K562 (cell line): Measurements from ENCODE around the gene COQ8B. TPM values are rescaled to one million over a fixed set of nuclear protein-coding genes. Genes with fewer than 3 reads are reported as not detected.

ENCODE experiments used
- DACH1 ChIP-seq: fragments of 450-650 bp; IDR thresholded peaks from 2 replicates; pipeline ENCODE4 v1.6.1; 2018; ENCODE audit not compliant: partially characterized antibody
- EGR1 ChIP-seq: fragments of 450-650 bp; conservative IDR thresholded peaks from 2 replicates; pipeline ENCODE4 v1.6.1; 2017; ENCODE audit warnings: mild to moderate bottlenecking
- HMG20A ChIP-seq: fragments of 450-650 bp; formaldehyde crosslinking; conservative IDR thresholded peaks from 2 replicates; pipeline ENCODE4 v1.4.0; 2020; ENCODE audit warnings: mild to moderate bottlenecking, mixed read lengths
- MTA3 ChIP-seq: fragments of 450-650 bp; formaldehyde crosslinking; IDR thresholded peaks from 2 replicates; pipeline ENCODE4 v1.6.1; 2017; ENCODE audit warnings: mild to moderate bottlenecking, borderline replicate concordance
- MTF1 ChIP-seq: fragments of 250-450 bp; sonication (Bioruptor Pico); IDR thresholded peaks from 2 replicates; pipeline ENCODE4 v1.9.0; 2021; ENCODE audit warnings: moderate library complexity, mild to moderate bottlenecking, inconsistent platforms, borderline replicate concordance
- PRPF4 ChIP-seq: fragments of 200-400 bp; formaldehyde crosslinking; IDR thresholded peaks from one replicate; pipeline ENCODE4 v1.6.1; 2017; ENCODE audit warnings: low read length, low read depth, mild to moderate bottlenecking; ENCODE audit not compliant: insufficient read depth, poor library complexity, severe bottlenecking
- SRSF9 ChIP-seq: fragments of 200-400 bp; formaldehyde crosslinking; IDR thresholded peaks from 2 replicates; pipeline ENCODE4 v1.6.1; 2017; ENCODE audit warnings: low read depth, low read length, borderline replicate concordance
- ZBTB40 ChIP-seq, 2 experiments: fragments of 450-650 bp in 1 of 2; sonication (generic) in 1 of 2; formaldehyde crosslinking in 1 of 2; IDR thresholded peaks; 2 replicates each; pipeline versions ENCODE4 v1.7.1 to v1.9.0; 2016 to 2022; ENCODE audit warnings: inconsistent platforms in 1 of 2, mild to moderate bottlenecking in 1 of 2, missing genetic modification reagents in 1 of 2
- ZNF175 ChIP-seq: fragments of 200-800 bp; sonication (Bioruptor generic); IDR thresholded peaks from 2 replicates; pipeline ENCODE4 v1.6.1; 2016; ENCODE audit warnings: low read depth, mild to moderate bottlenecking, missing genetic modification characterization, missing compliant biosample characterization
- ZNF589 ChIP-seq: fragments of 200-800 bp; sonication (Bioruptor generic); IDR thresholded peaks from 2 replicates; pipeline ENCODE4 v1.6.1; 2016; ENCODE audit warnings: low read depth, missing genetic modification characterization, missing compliant biosample characterization
- ZNF609 ChIP-seq: sonication (generic); formaldehyde crosslinking; IDR thresholded peaks from 2 replicates; pipeline ENCODE4 v1.8.1; 2023; ENCODE audit warnings: missing genetic modification reagents, mild to moderate bottlenecking, borderline replicate concordance
- polyA plus RNA-seq, 8 experiments: library from polyadenylated mRNA; depleted of rRNA in 4 of 8; stranded (reverse) in 5 of 8; unstranded in 3 of 8; fragments of >200 nt; fragmentation: Nextera tagmentation in 2 of 8; fragmentation: Illumina TruSeq in 1 of 8; extraction: Ambion mirVana in 2 of 8; extraction: Trizol in 1 of 8; gene quantifications; 2 replicates each; pipeline versions ENCODE4 v1.2.1 to v1.2.3, GENCODE V29; 2011 to 2014; ENCODE audit warnings: inconsistent platforms in 1 of 8, missing spikeins in 1 of 8
- total RNA-seq, 7 experiments: library from RNA; depleted of rRNA in 6 of 7; stranded (reverse); fragments of >200 nt in 6 of 7; fragmentation: Illumina TruSeq in 2 of 7; extraction: Trizol in 2 of 7; gene quantifications; 2 replicates each; pipeline versions ENCODE4 v1.2.1 to v1.2.3, GENCODE V29; 2011 to 2021; ENCODE audit warnings: low replicate concordance in 1 of 7

COQ8B gene
- total and polyA plus RNA-seq, 9 of the 15 experiments (the other 6 are each of a cell fraction or from before 2014, with no cell fraction given): 0.41 to 32.3 (median 12.9) TPM

GRCh38 chr19:40716482-40717324 lies at the start of gene COQ8B, which contains the start of gene ITPKC (continued):
- TF ChIP-seq ZBTB40 (IDR thresholded peaks at IDR 0.05): peak; percentile 83
- no peak for TF ChIP-seq ZBTB40 (CRISPR knock-in tag; IDR thresholded peaks at IDR 0.05)
- no peak for TF ChIP-seq SRSF9
- TF ChIP-seq MTF1 (CRISPR knock-in tag): no peak
- no peak for TF ChIP-seq ZNF609 (CRISPR knock-in tag)
- TF ChIP-seq EGR1: no peak
- TF ChIP-seq ZNF589 (CRISPR knock-in tag): peak; percentile 37; the same call in 1 of the 2 replicates
- TF ChIP-seq ZNF175 (CRISPR knock-in tag): no peak
- TF ChIP-seq MTA3: peak; percentile 68
- no peak for TF ChIP-seq PRPF4
- TF ChIP-seq DACH1: no peak
- no peak for TF ChIP-seq HMG20A
